ENCODE results near the gene DDX23. TPM values are rescaled to one million over a fixed set of nuclear protein-coding genes. Genes with fewer than 3 reads are reported as not detected.

The DDX23 gene
- polyA plus RNA-seq, 2 of the 4 experiments (the other 2 are of a cell fraction): 116 to 132 TPM

DNA sequence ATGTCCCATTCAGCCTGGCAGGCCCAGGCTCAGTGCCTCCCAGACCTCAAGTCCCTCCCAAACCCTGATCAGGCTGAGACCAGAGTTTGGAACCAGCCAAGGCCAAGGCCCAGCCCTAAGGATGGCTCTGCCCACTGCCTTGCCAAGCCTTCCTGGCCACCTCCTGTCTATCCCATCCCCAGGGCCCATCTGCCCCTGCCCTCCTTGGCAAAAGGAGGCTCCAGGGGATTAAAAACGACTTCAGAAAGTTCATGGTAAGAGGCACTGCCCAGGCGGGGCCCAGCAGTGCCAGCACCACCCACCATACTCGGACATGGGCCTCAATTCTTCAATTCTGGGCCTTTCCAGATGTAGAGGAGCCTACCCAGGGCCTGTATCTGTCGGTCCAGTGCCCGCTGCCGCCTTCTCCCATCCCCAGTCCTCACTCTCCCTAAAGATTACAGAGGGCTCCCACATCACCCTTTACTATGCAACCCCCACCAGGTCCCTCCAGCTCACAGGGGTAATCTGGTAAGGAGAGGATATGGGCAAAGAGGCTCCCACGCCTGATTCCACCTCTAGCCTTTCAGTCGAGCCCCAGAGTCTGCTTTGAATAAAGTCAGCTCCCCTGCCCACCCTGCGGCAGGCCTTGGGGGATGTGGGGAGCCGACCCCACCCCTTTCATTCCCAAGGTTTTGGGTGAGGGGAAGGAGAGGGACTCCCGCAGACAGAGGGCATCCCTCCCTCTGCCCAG, 64.0 kb downstream of the DDX23 start:
- no peaks in the 10 kb centered on the region for H3K9me3 ChIP-seq
- WGBS (ENCODE audit: missing lambda C conversion rate): 33% methylated on average over 9 of the region's 11 CpGs
- peak; percentile 21 to 52; a peak in 5 of 6 replicates for ATAC-seq
- ChIA-PET POLR2A (no interaction called here), CTCF (interaction anchor here (1.3 to 2.3 kb wide), 2 partner anchors 8 to 26 kb away, joined by 3 to 6 read pairs; no protein-coding TSS in a partner anchor)
- peak overlapping the region; percentile 97 to 99 for H3K27ac ChIP-seq
- no peak for FAIRE-seq
- H3K4me2 ChIP-seq: peak overlapping the region; percentile 93
- no peak for TF ChIP-seq EHF (CRISPR knock-in tag; IDR thresholded peaks at IDR 0.05)
- TF ChIP-seq TFCP2L1 (CRISPR knock-in tag; IDR thresholded peaks at IDR 0.05): no peak
- no peak for TF ChIP-seq ZNF302 (CRISPR knock-in tag; IDR thresholded peaks at IDR 0.05)
- no peak for TF ChIP-seq POLR2A (IDR thresholded peaks at IDR 0.05; ENCODE audit: low read length)
- TF ChIP-seq HOXA7 (CRISPR knock-in tag; IDR thresholded peaks at IDR 0.05): no peak
- no peak for TF ChIP-seq HOXB5 (CRISPR knock-in tag; IDR thresholded peaks at IDR 0.05)
- TF ChIP-seq RCOR1 (IDR thresholded peaks at IDR 0.05; ENCODE audit: low read depth, low read length): no peak
- TF ChIP-seq CBX8 (IDR thresholded peaks at IDR 0.05): no peak
- no peak for TF ChIP-seq ZC3H11A (IDR thresholded peaks at IDR 0.05)
- TF ChIP-seq, protein P1, sequence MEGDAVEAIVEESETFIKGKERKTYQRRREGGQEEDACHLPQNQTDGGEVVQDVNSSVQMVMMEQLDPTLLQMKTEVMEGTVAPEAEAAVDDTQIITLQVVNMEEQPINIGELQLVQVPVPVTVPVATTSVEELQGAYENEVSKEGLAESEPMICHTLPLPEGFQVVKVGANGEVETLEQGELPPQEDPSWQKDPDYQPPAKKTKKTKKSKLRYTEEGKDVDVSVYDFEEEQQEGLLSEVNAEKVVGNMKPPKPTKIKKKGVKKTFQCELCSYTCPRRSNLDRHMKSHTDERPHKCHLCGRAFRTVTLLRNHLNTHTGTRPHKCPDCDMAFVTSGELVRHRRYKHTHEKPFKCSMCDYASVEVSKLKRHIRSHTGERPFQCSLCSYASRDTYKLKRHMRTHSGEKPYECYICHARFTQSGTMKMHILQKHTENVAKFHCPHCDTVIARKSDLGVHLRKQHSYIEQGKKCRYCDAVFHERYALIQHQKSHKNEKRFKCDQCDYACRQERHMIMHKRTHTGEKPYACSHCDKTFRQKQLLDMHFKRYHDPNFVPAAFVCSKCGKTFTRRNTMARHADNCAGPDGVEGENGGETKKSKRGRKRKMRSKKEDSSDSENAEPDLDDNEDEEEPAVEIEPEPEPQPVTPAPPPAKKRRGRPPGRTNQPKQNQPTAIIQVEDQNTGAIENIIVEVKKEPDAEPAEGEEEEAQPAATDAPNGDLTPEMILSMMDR (IDR thresholded peaks at IDR 0.05): no peak
- TF ChIP-seq, protein P2, sequence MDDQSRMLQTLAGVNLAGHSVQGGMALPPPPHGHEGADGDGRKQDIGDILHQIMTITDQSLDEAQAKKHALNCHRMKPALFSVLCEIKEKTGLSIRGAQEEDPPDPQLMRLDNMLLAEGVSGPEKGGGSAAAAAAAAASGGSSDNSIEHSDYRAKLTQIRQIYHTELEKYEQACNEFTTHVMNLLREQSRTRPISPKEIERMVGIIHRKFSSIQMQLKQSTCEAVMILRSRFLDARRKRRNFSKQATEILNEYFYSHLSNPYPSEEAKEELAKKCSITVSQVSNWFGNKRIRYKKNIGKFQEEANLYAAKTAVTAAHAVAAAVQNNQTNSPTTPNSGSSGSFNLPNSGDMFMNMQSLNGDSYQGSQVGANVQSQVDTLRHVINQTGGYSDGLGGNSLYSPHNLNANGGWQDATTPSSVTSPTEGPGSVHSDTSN (IDR thresholded peaks at IDR 0.05): no peak
- no peak for TF ChIP-seq GATA3 (IDR thresholded peaks at IDR 0.05; ENCODE audit: borderline replicate concordance)
- TF ChIP-seq CHD2 (IDR thresholded peaks at IDR 0.05; ENCODE audit: low read length, partially characterized antibody): no peak
- no peak for TF ChIP-seq FOSL2 (IDR thresholded peaks at IDR 0.05)
- no peak for TF ChIP-seq FOSL2 (CRISPR knock-in tag; IDR thresholded peaks at IDR 0.05)
- no peak for TF ChIP-seq ESRRA (IDR thresholded peaks at IDR 0.05; ENCODE audit: borderline replicate concordance, low read length)
- no peak for TF ChIP-seq NR3C1 (IDR thresholded peaks at IDR 0.05)
- TF ChIP-seq CEBPB (IDR thresholded peaks at IDR 0.05): no peak
- H3K4me3 ChIP-seq: peak overlapping the region; percentile 97
- no peak for DNase-seq (ENCODE audit: low read depth in 1 of 2, low spot score in 1 of 2)
- peaks cover 23% of the 10 kb centered on the region for H3K4me1 ChIP-seq

GRCh38 chr12:48786591-48787544, 65.1 kb downstream of the DDX23 start:
- WGBS (ENCODE audit: missing lambda C conversion rate): 73% methylated on average over 6 of the region's 7 CpGs
- TF ChIP-seq HOXB5 (CRISPR knock-in tag; IDR thresholded peaks at IDR 0.05) (no peak), NPAS2 (CRISPR knock-in tag; IDR thresholded peaks at IDR 0.05; ENCODE audit: borderline replicate concordance) (no peak), GATA3 (IDR thresholded peaks at IDR 0.05; ENCODE audit: borderline replicate concordance) (no peak), TFCP2L1 (CRISPR knock-in tag; IDR thresholded peaks at IDR 0.05) (no peak), FOSB (CRISPR knock-in tag; IDR thresholded peaks at IDR 0.05) (no peak), HEYL (CRISPR knock-in tag; IDR thresholded peaks at IDR 0.05) (no peak), KDM1A (IDR thresholded peaks at IDR 0.05; ENCODE audit: low read depth) (no peak), KDM5A (IDR thresholded peaks at IDR 0.05) (no peak), FOSL2 (IDR thresholded peaks at IDR 0.05) (no peak), FOSL2 (CRISPR knock-in tag; IDR thresholded peaks at IDR 0.05) (no peak), POLR2A (IDR thresholded peaks at IDR 0.05; ENCODE audit: low read length) (no peak), CEBPB (IDR thresholded peaks at IDR 0.05) (no peak), HMGXB4 (CRISPR knock-in tag; IDR thresholded peaks at IDR 0.05; ENCODE audit: borderline replicate concordance) (no peak), TP53 (CRISPR knock-in tag; IDR thresholded peaks at IDR 0.05) (no peak)
- POLR2A ChIA-PET: no interaction called here
- ATAC-seq (no peak), DNase-seq (ENCODE audit: low read depth in 1 of 2, low spot score in 1 of 2) (no peak), FAIRE-seq (no peak)
- CTCF ChIA-PET: interaction anchor here (0.6 to 1.8 kb wide), 3 partner anchors 10 to 27 kb away, joined by 3 to 6 read pairs (median 3); no protein-coding TSS in a partner anchor
- H3K4me3 ChIP-seq: peak overlapping the region; percentile 97; the same call in 1 of the 3 replicates
- peak overlapping the region; percentile 93 for H3K4me2 ChIP-seq
- H3K27ac ChIP-seq: peak overlapping the region in 1 of 2 experiments; percentile 97; a peak in 3 of 6 replicates
- H3K4me1 ChIP-seq: peaks cover 23% of the 10 kb centered on the region
- no peaks in the 10 kb centered on the region for H3K9me3 ChIP-seq
